Inferior parietal cortex (tissue), 1 donor: ENCODE results near the gene TMEM214.
"Not testable (repeated sequence)": the region's sequence is repeated elsewhere in the genome, so short reads cannot be mapped to it uniquely, and the experiment has no call there.

ENCODE experiments used
- DNase-seq: peaks from one replicate; pipeline ENCODE4 v3.0.0-alpha.2; 2016; ENCODE audit errors: extremely low spot score

TMEM214 gene

GRCh38 chr2:27069961-27070618 is 37.3 kb downstream of the TMEM214 start:
- no peak for DNase-seq

GRCh38 chr2:27070653-27071276 is 38.0 kb downstream of the TMEM214 start:
- no peak for DNase-seq

- peak; percentile 93 for DNase-seq
Measured at GRCh38 chr2:27071277-27071989, 38.7 kb downstream of the TMEM214 start, which contains the start of gene OST4. TSS of gene OST4 (minus strand) at chr2:27071654.

GRCh38 chr2:27071990-27072830 is 39.4 kb downstream of the TMEM214 start:
- DNase-seq, result no peak

- DNase-seq, result no peak
Measured at GRCh38 chr2:27072920-27073319, 40.2 kb downstream of the TMEM214 start.

- no peak for DNase-seq
Measured at GRCh38 chr2:27073782-27074181, 41.0 kb downstream of the TMEM214 start.

GRCh38 chr2:27074738-27075565 is 42.2 kb downstream of the TMEM214 start:
- DNase-seq, result no peak

GRCh38 chr2:27075566-27075871 is 42.8 kb downstream of the TMEM214 start:
- DNase-seq, result not testable (repeated sequence)

GRCh38 chr2:27076323-27076722 is 43.6 kb downstream of the TMEM214 start:
- DNase-seq, result no peak

GRCh38 chr2:27077231-27077630 is 44.5 kb downstream of the TMEM214 start:
- no peak for DNase-seq

GRCh38 chr2:27078267-27079194 is 45.8 kb downstream of the TMEM214 start, which contains the start of gene EMILIN1:
TSS of gene EMILIN1 (plus strand) at chr2:27078615. CDS start at chr2:27079066, 451 bp downstream.
- no peak for DNase-seq

GRCh38 chr2:27079233-27080139 is 46.7 kb downstream of the TMEM214 start:
- no peak for DNase-seq

- DNase-seq, result no peak
Measured at GRCh38 chr2:27080140-27080469, 47.3 kb downstream of the TMEM214 start.

- DNase-seq, result no peak
Measured at GRCh38 chr2:27080603-27080936, 47.8 kb downstream of the TMEM214 start.

GRCh38 chr2:27081984-27082772 is 49.4 kb downstream of the TMEM214 start:
- DNase-seq, result no peak

GRCh38 chr2:27082773-27083409 is 50.1 kb downstream of the TMEM214 start:
- DNase-seq, result no peak

- no peak for DNase-seq
Measured at GRCh38 chr2:27083410-27084296, 50.9 kb downstream of the TMEM214 start.
